K562 (cell line): ENCODE measurements around the gene APOM. TPM values are rescaled to one million over a fixed set of nuclear protein-coding genes. Genes with fewer than 3 reads are reported as not detected.

Source experiments
- SMARCE1 ChIP-seq: fragments of 450-650 bp; IDR thresholded peaks from 2 replicates; pipeline ENCODE4 v1.7.1; 2016; ENCODE audit warnings: mild to moderate bottlenecking
- TRIM24 ChIP-seq, 2 experiments: fragments of 450-650 bp; IDR thresholded peaks; 2 replicates each; pipeline ENCODE4 v1.6.1; 2016
- ZNF407 ChIP-seq: fragments of 450-650 bp; IDR thresholded peaks from 2 replicates; pipeline ENCODE4 v1.6.1; 2016; ENCODE audit warnings: low read depth
- polyA plus RNA-seq, 8 experiments: library from polyadenylated mRNA; depleted of rRNA in 4 of 8; stranded (reverse) in 5 of 8; unstranded in 3 of 8; fragments of >200 nt; fragmentation: Nextera tagmentation in 2 of 8; fragmentation: Illumina TruSeq in 1 of 8; extraction: Ambion mirVana in 2 of 8; extraction: Trizol in 1 of 8; gene quantifications; 2 replicates each; pipeline versions ENCODE4 v1.2.1 to v1.2.3, GENCODE V29; 2011 to 2014; ENCODE audit warnings: inconsistent platforms in 1 of 8, missing spikeins in 1 of 8
- total RNA-seq, 7 experiments: library from RNA; depleted of rRNA in 6 of 7; stranded (reverse); fragments of >200 nt in 6 of 7; fragmentation: Illumina TruSeq in 2 of 7; extraction: Trizol in 2 of 7; gene quantifications; 2 replicates each; pipeline versions ENCODE4 v1.2.1 to v1.2.3, GENCODE V29; 2011 to 2021; ENCODE audit warnings: low replicate concordance in 1 of 7

The APOM gene
- total and polyA plus RNA-seq, 9 of the 15 experiments (the other 6 are each of a cell fraction or from before 2014, with no cell fraction given): 5.7 to 24.3 (median 10.4) TPM

GRCh38 chr6:31615748-31616147, 39.9 kb upstream of the APOM start (continued):
- TF ChIP-seq ZNF407 (no peak), SMARCE1 (peak; percentile 37; the same call in 1 of the 2 replicates), TRIM24 (IDR thresholded peaks at IDR 0.05) (0 out of 4 replicates have a peak, but pooled peaks of 1 of the 2 experiments have one; percentile 19)
